ENCODE data around the gene RNU1-3. TPM values are rescaled to one million over a fixed set of nuclear protein-coding genes. Genes with fewer than 3 reads are reported as not detected.

Gene RNU1-3
- total and polyA plus RNA-seq, 9 of the 15 experiments (the other 6 are each of a cell fraction or from before 2014, with no cell fraction given) = under 0.01 to 32,823 (median 2,538) TPM; not detected in 4

DNA sequence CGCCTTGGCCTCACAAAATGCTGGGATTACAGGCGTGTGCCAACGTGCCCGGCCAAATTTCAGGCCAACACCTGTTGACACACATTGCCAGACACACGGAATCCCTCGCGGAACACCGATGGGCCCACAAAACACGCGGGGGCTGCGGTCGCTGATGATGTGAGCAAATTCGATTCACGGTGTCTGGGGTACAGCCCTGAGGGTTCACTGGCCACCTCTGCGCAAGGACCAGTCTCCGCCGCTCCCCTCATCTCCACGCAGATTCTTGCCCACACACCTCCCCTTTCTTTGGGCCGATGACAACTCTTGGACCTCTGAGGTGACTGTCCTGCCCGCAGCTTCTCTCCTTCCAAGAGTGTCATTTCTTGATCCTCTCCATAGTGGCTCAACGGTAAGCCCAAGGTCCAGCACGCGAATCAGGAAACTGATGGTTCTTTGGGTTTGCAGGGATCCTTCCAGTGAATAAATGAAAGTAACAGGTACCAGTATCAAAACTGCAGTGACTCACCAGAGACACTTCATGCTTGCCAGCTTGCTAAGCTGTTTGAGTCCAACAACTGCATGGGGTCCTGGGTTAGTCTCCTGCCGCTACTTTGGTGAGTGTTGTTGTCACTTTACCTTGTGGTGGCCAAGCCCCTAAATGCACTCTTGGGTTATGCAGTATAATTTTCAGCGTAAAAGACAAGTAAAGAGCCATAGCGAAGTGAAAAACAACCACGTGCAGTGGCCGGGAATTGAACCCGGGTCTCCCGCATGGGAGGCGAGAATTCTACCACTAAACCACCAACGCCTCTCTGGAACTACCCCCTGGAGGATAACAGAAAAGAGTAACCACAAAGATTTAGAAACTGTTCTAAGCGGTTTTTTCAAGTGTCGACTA lies 11.0 kb upstream of the RNU1-3 start (continued):
- TF ChIP-seq, protein P1, sequence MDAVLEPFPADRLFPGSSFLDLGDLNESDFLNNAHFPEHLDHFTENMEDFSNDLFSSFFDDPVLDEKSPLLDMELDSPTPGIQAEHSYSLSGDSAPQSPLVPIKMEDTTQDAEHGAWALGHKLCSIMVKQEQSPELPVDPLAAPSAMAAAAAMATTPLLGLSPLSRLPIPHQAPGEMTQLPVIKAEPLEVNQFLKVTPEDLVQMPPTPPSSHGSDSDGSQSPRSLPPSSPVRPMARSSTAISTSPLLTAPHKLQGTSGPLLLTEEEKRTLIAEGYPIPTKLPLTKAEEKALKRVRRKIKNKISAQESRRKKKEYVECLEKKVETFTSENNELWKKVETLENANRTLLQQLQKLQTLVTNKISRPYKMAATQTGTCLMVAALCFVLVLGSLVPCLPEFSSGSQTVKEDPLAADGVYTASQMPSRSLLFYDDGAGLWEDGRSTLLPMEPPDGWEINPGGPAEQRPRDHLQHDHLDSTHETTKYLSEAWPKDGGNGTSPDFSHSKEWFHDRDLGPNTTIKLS (IDR thresholded peaks at IDR 0.05; ENCODE audit: borderline replicate concordance, low read depth) = no peak
- TF ChIP-seq, protein P2, sequence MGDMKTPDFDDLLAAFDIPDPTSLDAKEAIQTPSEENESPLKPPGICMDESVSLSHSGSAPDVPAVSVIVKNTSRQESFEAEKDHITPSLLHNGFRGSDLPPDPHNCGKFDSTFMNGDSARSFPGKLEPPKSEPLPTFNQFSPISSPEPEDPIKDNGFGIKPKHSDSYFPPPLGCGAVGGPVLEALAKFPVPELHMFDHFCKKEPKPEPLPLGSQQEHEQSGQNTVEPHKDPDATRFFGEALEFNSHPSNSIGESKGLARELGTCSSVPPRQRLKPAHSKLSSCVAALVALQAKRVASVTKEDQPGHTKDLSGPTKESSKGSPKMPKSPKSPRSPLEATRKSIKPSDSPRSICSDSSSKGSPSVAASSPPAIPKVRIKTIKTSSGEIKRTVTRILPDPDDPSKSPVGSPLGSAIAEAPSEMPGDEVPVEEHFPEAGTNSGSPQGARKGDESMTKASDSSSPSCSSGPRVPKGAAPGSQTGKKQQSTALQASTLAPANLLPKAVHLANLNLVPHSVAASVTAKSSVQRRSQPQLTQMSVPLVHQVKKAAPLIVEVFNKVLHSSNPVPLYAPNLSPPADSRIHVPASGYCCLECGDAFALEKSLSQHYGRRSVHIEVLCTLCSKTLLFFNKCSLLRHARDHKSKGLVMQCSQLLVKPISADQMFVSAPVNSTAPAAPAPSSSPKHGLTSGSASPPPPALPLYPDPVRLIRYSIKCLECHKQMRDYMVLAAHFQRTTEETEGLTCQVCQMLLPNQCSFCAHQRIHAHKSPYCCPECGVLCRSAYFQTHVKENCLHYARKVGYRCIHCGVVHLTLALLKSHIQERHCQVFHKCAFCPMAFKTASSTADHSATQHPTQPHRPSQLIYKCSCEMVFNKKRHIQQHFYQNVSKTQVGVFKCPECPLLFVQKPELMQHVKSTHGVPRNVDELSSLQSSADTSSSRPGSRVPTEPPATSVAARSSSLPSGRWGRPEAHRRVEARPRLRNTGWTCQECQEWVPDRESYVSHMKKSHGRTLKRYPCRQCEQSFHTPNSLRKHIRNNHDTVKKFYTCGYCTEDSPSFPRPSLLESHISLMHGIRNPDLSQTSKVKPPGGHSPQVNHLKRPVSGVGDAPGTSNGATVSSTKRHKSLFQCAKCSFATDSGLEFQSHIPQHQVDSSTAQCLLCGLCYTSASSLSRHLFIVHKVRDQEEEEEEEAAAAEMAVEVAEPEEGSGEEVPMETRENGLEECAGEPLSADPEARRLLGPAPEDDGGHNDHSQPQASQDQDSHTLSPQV (IDR thresholded peaks at IDR 0.05) = peak; percentile 89
- TF ChIP-seq POLR2AphosphoS2 (IDR thresholded peaks at IDR 0.05; ENCODE audit: low read length) = no peak
- 0 out of 4 replicates have a peak, but pooled peaks of 1 of the 2 experiments have one; percentile 44 for TF ChIP-seq SIN3A (IDR thresholded peaks at IDR 0.05; ENCODE audit: borderline replicate concordance in 2 of 2, control insufficient read depth in 1 of 2, low read depth in 2 of 2, low read length in 2 of 2)
- TF ChIP-seq POLR3A (IDR thresholded peaks at IDR 0.05; ENCODE audit: borderline replicate concordance, extremely low read depth, insufficient read depth, insufficient read length) = peak; percentile 88
- TF ChIP-seq LCOR (CRISPR knock-in tag; IDR thresholded peaks at IDR 0.05) = peak; percentile 83; the same call in 1 of the 2 replicates
- TF ChIP-seq ZNF324 (CRISPR knock-in tag; IDR thresholded peaks at IDR 0.05) = 0 out of 2 replicates have a peak, but pooled peaks have one; percentile 19
- TF ChIP-seq NFE2L1 (tag; IDR thresholded peaks at IDR 0.05; ENCODE audit: borderline replicate concordance, low read depth) = no peak
- TF ChIP-seq NUFIP1 (IDR thresholded peaks at IDR 0.05; ENCODE audit: partially characterized antibody) = peak; percentile 51
- TF ChIP-seq, protein P3, sequence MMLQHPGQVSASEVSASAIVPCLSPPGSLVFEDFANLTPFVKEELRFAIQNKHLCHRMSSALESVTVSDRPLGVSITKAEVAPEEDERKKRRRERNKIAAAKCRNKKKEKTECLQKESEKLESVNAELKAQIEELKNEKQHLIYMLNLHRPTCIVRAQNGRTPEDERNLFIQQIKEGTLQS (IDR thresholded peaks at IDR 0.05) = peak; percentile 28
- TF ChIP-seq, protein P3 (CRISPR knock-in tag; conservative IDR thresholded peaks at IDR 0.05) = peak; percentile 73
- TF ChIP-seq HDAC3 (IDR thresholded peaks at IDR 0.05; ENCODE audit: borderline replicate concordance, partially characterized antibody) = peak; percentile 50
- TF ChIP-seq, protein P4, sequence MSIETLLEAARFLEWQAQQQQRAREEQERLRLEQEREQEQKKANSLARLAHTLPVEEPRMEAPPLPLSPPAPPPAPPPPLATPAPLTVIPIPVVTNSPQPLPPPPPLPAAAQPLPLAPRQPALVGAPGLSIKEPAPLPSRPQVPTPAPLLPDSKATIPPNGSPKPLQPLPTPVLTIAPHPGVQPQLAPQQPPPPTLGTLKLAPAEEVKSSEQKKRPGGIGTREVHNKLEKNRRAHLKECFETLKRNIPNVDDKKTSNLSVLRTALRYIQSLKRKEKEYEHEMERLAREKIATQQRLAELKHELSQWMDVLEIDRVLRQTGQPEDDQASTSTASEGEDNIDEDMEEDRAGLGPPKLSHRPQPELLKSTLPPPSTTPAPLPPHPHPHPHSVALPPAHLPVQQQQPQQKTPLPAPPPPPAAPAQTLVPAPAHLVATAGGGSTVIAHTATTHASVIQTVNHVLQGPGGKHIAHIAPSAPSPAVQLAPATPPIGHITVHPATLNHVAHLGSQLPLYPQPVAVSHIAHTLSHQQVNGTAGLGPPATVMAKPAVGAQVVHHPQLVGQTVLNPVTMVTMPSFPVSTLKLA (conservative IDR thresholded peaks at IDR 0.05) = peak; percentile 69 to 87
- no peak for TF ChIP-seq PYGO2 (tag; IDR thresholded peaks at IDR 0.05)
- TF ChIP-seq HMG20A (CRISPR knock-in tag; conservative IDR thresholded peaks at IDR 0.05) = no peak
